Epidermal melanocyte (primary cell): ENCODE results near the gene FAM174B.

Source experiments
- DNase-seq: peaks from one replicate; pipeline ENCODE4 v3.0.0; 2011; ENCODE audit warnings: low spot score; ENCODE audit not compliant: insufficient read length

FAM174B gene

DNA sequence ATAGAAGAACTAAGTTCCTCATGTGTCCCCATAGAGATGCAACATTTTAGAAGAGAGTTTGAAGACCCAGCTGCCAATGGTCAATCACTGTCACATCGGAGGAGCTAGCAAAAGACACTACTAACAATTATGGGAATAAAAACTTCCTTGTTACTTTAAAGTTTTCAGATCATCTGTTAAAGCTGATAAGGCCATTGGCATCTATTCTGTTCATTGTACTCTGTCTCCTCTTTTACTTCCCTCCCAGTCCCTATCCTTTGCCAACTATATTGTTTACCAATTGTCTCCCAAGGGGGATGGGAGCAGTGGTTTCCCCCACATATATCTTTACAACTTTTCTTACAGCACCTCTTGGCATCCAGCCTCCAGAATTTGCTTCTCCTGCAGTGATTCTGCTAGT is 81.0 kb downstream of the FAM174B start:
- DNase-seq = no peak

DNA sequence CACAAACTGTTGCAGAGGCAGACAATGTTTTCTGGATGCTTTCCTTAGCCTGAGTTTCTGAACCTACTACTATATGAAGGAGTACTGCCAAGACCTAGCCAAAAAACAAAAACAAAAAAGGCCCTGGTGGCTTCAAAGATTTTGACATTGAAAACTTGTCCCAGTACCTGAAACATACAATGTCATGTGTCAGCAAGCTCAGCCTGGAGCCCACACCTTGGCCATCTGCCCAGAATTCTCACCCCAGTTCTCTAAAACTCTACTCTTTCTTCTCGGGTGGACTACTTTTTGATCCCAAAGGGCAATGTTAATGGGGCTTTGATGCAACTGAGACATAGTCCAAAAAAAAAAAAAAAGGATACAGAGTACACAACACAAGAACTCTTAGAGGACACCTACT is 81.4 kb downstream of the FAM174B start:
- no peak for DNase-seq

DNA sequence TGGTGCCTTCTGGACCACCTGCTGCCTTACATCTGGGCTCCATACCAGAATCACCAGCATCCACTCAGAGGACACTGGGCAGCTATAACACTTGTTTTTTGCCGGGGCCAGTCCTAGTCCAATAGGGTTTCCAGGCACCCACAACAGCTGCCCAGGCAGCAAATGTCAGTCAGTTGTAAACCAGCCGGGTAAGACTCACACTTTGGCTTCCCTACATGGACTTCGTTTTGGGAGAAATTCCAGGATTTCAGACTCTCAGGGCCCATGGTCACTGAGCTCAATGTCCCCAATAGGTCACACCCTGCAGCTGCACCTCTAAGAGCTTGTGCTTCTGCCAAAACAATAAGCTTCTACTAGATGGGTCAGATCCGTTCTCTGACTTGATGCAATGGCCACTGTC is 83.8 kb downstream of the FAM174B start:
- no peak for DNase-seq

DNA sequence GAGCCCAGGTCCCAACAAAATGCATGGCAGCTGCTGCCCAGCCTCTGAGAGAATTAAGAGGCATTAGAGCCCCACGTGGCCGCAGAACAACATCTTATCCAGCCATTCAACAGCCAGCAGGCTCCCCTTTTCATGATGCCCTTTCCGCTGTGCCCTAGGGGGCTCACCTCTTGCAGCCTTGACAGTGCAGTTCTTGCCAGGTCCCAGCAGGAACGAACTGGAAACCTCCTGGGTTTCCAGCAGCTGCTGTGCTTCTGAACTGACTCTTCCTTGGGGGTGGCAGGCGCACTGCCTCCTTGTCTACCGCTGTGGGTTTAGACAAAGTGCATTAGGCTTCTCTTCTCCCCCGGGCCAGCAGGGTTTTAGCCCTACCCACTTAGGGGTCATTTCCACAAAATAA is 85.2 kb downstream of the FAM174B start:
- DNase-seq = no peak

DNA sequence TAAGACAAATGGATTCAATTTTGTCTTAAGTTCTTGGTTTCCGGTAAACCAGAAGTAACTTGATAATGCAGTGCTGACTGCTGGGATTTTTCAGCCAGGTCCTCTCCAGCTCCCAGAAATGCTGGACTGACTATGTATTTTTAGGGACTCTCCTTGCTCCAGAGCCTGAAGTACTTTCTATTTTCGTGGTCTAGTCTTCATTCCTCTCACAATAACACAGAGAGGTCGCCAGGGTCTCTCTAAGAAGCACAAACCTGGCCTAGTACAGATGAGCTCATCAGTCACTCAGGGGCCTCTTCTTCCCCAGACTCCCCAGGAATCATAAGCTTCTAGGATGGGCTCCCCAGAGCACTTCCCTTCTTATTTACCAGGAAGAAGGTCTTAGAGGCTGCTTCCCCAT is 85.8 kb downstream of the FAM174B start:
- DNase-seq = no peak
